Kidney (tissue), 22 donors: ENCODE results near the gene MYO7B. TPM values are rescaled to one million over a fixed set of nuclear protein-coding genes. Genes with fewer than 3 reads are reported as not detected.

Experiments used
- DNase-seq, 5 donors: peaks; one replicate each; pipeline ENCODE4 v3.0.0-alpha.2; 2013 to 2020
- FAIRE-seq: peaks from 2 replicates; lab custom pipeline; 2012; peaks lifted over from hg19 to GRCh38; lab: Jason Lieb, UNC
- H3K27ac ChIP-seq, 2 donors: one replicate each; pipeline ENCODE4 v1.7.0; 2013; ENCODE audit warnings: low read depth in 2 of 2, low read length in 2 of 2, inconsistent platforms in 1 of 2
- H3K27me3 ChIP-seq: one replicate; pipeline ENCODE4 v1.7.1; 2013; ENCODE audit warnings: low read length, inconsistent platforms; ENCODE audit not compliant: control insufficient read depth, insufficient read depth
- H3K36me3 ChIP-seq, 3 donors: one replicate each; pipeline versions ENCODE4 v1.7.0 to v1.7.1; 2013; ENCODE audit warnings: low read length in 3 of 3, control low read depth in 1 of 3, inconsistent platforms in 1 of 3; ENCODE audit not compliant: insufficient read depth in 3 of 3, control insufficient read depth in 2 of 3
- H3K4me1 ChIP-seq, 3 donors: one replicate each; pipeline versions ENCODE4 v1.7.0 to v1.7.1; 2013; ENCODE audit warnings: low read length in 3 of 3, inconsistent platforms in 1 of 3, low read depth in 1 of 3; ENCODE audit not compliant: control insufficient read depth in 2 of 3, insufficient read depth in 2 of 3
- H3K4me3 ChIP-seq, 3 donors: one replicate each; pipeline versions ENCODE4 v1.7.0 to v1.8.1; 2013; ENCODE audit warnings: low read length in 3 of 3, control low read depth in 1 of 3, inconsistent platforms in 1 of 3
- H3K9ac ChIP-seq, 3 donors: one replicate each; pipeline versions ENCODE4 v1.7.0 to v1.7.1; 2013; ENCODE audit warnings: low read length in 3 of 3, control low read depth in 1 of 3, inconsistent platforms in 1 of 3
- H3K9me3 ChIP-seq, 3 donors: one replicate each; pipeline versions ENCODE4 v1.7.0 to v1.7.1; 2013; ENCODE audit warnings: low read length in 3 of 3, control low read depth in 1 of 3, inconsistent platforms in 1 of 3; ENCODE audit not compliant: control insufficient read depth in 2 of 3, insufficient read depth in 1 of 3
- CTCF ChIP-seq: IDR thresholded peaks from 3 replicates; pipeline ENCODE4 v1.5.1; 2012; ENCODE audit warnings: mild to moderate bottlenecking, moderate library complexity, borderline replicate concordance; ENCODE audit not compliant: insufficient read depth; ENCODE audit errors: extremely low read depth
- intact Hi-C: fragments of 100-400 bp; cut with DNase I; formaldehyde crosslinking; loops from one replicate; pipeline ENCODE4 v1.11.1; 2022
- long read RNA-seq, 10 donors: library from polyadenylated mRNA in 1 of 10; unstranded in 1 of 10; transcript quantifications; one replicate each; pipeline ENCODE4 v2.0.0 and lab custom pipeline, GENCODE V29; 2021 to 2026
- polyA plus RNA-seq: library from polyadenylated mRNA; stranded (reverse); fragments of 350-450 nt; fragmentation: Illumina TruSeq; extraction: RNeasy Lipid Tissue Mini Kit (QIAGEN cat#74804); gene quantifications from one replicate; pipeline ENCODE4 v1.2.3, GENCODE V29; 2014; ENCODE audit warnings: low read depth, low replicate concordance; ENCODE audit not compliant: insufficient read depth
- total RNA-seq: library from RNA; stranded (reverse); fragmentation: NEBNext Ultra II Directional; extraction: Animal tissue kit (Norgen Biotek cat#: 25700); gene quantifications from one replicate; pipeline ENCODE4 v1.2.1, GENCODE V29; 2021
- donor health status: control.
- donor health status: control.
- donor health status: control.
- donor health status: control.
- donor health status: control.
- donor health status: DM: yes; HTN: yes; CAD: no.
- donor health status: Normal renal cell carcinoma (clear cell type).

MYO7B gene
- total RNA-seq (11.0 TPM), polyA plus RNA-seq (22.2 TPM)
- long read RNA-seq, donor 1, partial matches to known transcripts = 0 of 1 reads
- long read RNA-seq, donor 1, other reads (novel, unspliced or antisense) = 0 of 1 reads
- long read RNA-seq, donor 2 = 0 reads
- long read RNA-seq, donor 3 = 0 reads
- long read RNA-seq, donor 4, partial matches to known transcripts = 0 of 1 reads
- long read RNA-seq, donor 4, other reads (novel, unspliced or antisense) = 0 of 1 reads
- long read RNA-seq, donor 5 = 0 reads
- long read RNA-seq, donor 6 = 0 reads
- long read RNA-seq, donor 7, partial matches to known transcripts = 4 of 4 reads
- long read RNA-seq, donor 7, other reads (novel, unspliced or antisense) = 0 of 4 reads
- long read RNA-seq, donor 8 = 0 reads
- long read RNA-seq, donor 9 = 0 reads
- long read RNA-seq, donor 10 = 0 reads

GRCh38 chr2:127535422-127535901 lies at the start of gene MYO7B:
MYO7B (plus strand) TSS chr2:127535683; CDS start chr2:127559723, 24,040 bp downstream.
- DNase-seq (peak; percentile 76 to 91 (median 89)), FAIRE-seq (no peak)
- Histone ChIP-seq H3K4me1 (peaks cover 0 to 4% (median 0%) of the 10 kb centered on the region in 3 donors), H3K36me3 (no peaks in the 10 kb centered on the region), H3K9me3 (no peaks in the 10 kb centered on the region), H3K9ac (peak within 1 kb of the TSS in 1 of 3 donors; percentile 48), H3K4me3 (peak within 1 kb of the TSS; percentile 4 to 67 (median 57)), H3K27me3 (no peaks in the 10 kb centered on the region), H3K27ac (peak within 1 kb of the TSS; percentile 45 to 78)
- TF ChIP-seq CTCF = no peak
- intact Hi-C loops = no loop called here

- FAIRE-seq = no peak
- Histone ChIP-seq H3K9me3 (no peaks in the 10 kb centered on the region), H3K27me3 (no peaks in the 10 kb centered on the region), H3K9ac (no peak overlapping the region), H3K4me3 (no peak overlapping the region), H3K4me1 (no peaks in the 10 kb centered on the region), H3K27ac (no peak overlapping the region), H3K36me3 (peaks cover 19 to 51% (median 46%) of the 10 kb centered on the region in 3 donors)
- no peak for TF ChIP-seq CTCF
- no peak for DNase-seq
- intact Hi-C loops = no loop called here
These were observed 49.8 kb upstream of the MYO7B start for GRCh38 chr2:127485694-127486071.

- H3K27me3 ChIP-seq = no peaks in the 10 kb centered on the region
- no peak overlapping the region for H3K4me3 ChIP-seq
- no peak for FAIRE-seq
- intact Hi-C loops = no loop called here
- H3K9ac ChIP-seq = no peak overlapping the region
- peaks cover 19 to 48% (median 46%) of the 10 kb centered on the region in 3 donors for H3K36me3 ChIP-seq
- DNase-seq = no peak
- no peaks in the 10 kb centered on the region for H3K9me3 ChIP-seq
- no peak overlapping the region for H3K27ac ChIP-seq
- H3K4me1 ChIP-seq = no peaks in the 10 kb centered on the region
- no peak for TF ChIP-seq CTCF
These were observed 49.0 kb upstream of the MYO7B start for GRCh38 chr2:127486247-127487058.
